WTC11 (cell line): Measurements from ENCODE around the gene SH2D5.

ENCODE experiments used
- AFF4 ChIP-seq: sonication (generic); formaldehyde crosslinking; IDR thresholded peaks from 2 replicates; pipeline ENCODE4 v1.8.1; 2023; ENCODE audit warnings: mild to moderate bottlenecking, missing genetic modification reagents, borderline replicate concordance
- CTCF ChIP-seq: fragments of 200-600 bp; IDR thresholded peaks from 2 replicates; pipeline ENCODE4 v1.8.0; 2022; ENCODE audit warnings: antibody characterized with exemption
- ESRRA ChIP-seq: sonication (generic); formaldehyde crosslinking; IDR thresholded peaks from 2 replicates; pipeline ENCODE4 v1.8.1; 2022; ENCODE audit warnings: mild to moderate bottlenecking, missing genetic modification reagents, borderline replicate concordance
- HMGXB4 ChIP-seq: sonication (generic); formaldehyde crosslinking; IDR thresholded peaks from 2 replicates; pipeline ENCODE4 v1.8.1; 2023; ENCODE audit warnings: mild to moderate bottlenecking, moderate library complexity, missing genetic modification reagents
- MLX ChIP-seq: sonication (generic); formaldehyde crosslinking; IDR thresholded peaks from 2 replicates; pipeline ENCODE4 v1.8.1; 2023; ENCODE audit warnings: mild to moderate bottlenecking, missing genetic modification reagents, moderate library complexity
- OVOL2 ChIP-seq: fragments of 250-450 bp; sonication (Bioruptor Pico); IDR thresholded peaks from 2 replicates; pipeline ENCODE4 v1.9.0; 2021; ENCODE audit warnings: mild to moderate bottlenecking, borderline replicate concordance
- STAT6 ChIP-seq: sonication (generic); formaldehyde crosslinking; conservative IDR thresholded peaks from 2 replicates; pipeline ENCODE4 v1.8.1; 2023; ENCODE audit warnings: mild to moderate bottlenecking, low read depth, missing genetic modification reagents, moderate library complexity
- ZSCAN18 ChIP-seq: fragments of 250-450 bp; sonication (Bioruptor Pico); IDR thresholded peaks from 2 replicates; pipeline ENCODE4 v2.1.2; 2022; ENCODE audit warnings: mild to moderate bottlenecking, moderate library complexity

GRCh38 chr1:20672265-20672632 is 60.3 kb downstream of the SH2D5 start:
- TF ChIP-seq HMGXB4 (CRISPR knock-in tag), result no peak
- TF ChIP-seq MLX (CRISPR knock-in tag), result no peak
- no peak for TF ChIP-seq CTCF
- no peak for TF ChIP-seq STAT6
- TF ChIP-seq ZSCAN18, result no peak
- no peak for TF ChIP-seq OVOL2 (CRISPR knock-in tag)
- TF ChIP-seq ESRRA (CRISPR knock-in tag), result no peak
- no peak for TF ChIP-seq AFF4 (CRISPR knock-in tag)
